GM23338 (cell line): ENCODE data around the gene HELZ.
"Not testable (repeated sequence)": the region's sequence is repeated elsewhere in the genome, so short reads cannot be mapped to it uniquely, and the experiment has no call there.

Source experiments
- CREB1 ChIP-seq: fragments of 250-450 bp; sonication (Bioruptor Pico); IDR thresholded peaks from 2 replicates; pipeline ENCODE4 v1.5.0; 2020; ENCODE audit warnings: low read depth, mild to moderate bottlenecking, moderate library complexity
- EZH2 ChIP-seq: fragments of 200-600 bp; sonication (generic); IDR thresholded peaks from one replicate; pipeline ENCODE4 v1.8.0; 2017; ENCODE audit warnings: antibody characterized with exemption, mild to moderate bottlenecking, low read depth; ENCODE audit not compliant: unreplicated experiment
- EZH2phosphoT487 ChIP-seq: fragments of 200-600 bp; sonication (generic); IDR thresholded peaks from one replicate; pipeline ENCODE4 v1.8.1; 2018; ENCODE audit warnings: antibody characterized with exemption; ENCODE audit not compliant: unreplicated experiment
- JUNB ChIP-seq: IDR thresholded peaks from one replicate; pipeline ENCODE4 v1.6.1; 2016; ENCODE audit warnings: antibody characterized with exemption; ENCODE audit not compliant: unreplicated experiment
- NANOG ChIP-seq: IDR thresholded peaks from 2 replicates; pipeline ENCODE4 v1.6.1; 2016; ENCODE audit warnings: antibody characterized with exemption, borderline replicate concordance
- POLR2AphosphoS5 ChIP-seq: IDR thresholded peaks from 2 replicates; pipeline ENCODE4 v1.6.1; 2016; ENCODE audit warnings: antibody characterized with exemption, low read depth
- STAT1 ChIP-seq: IDR thresholded peaks from one replicate; pipeline ENCODE4 v1.6.1; 2016; ENCODE audit warnings: antibody characterized with exemption; ENCODE audit not compliant: unreplicated experiment
- ZNF114 ChIP-seq: fragments of 250-450 bp; sonication (Bioruptor Pico); IDR thresholded peaks from 2 replicates; pipeline ENCODE4 v1.5.0; 2020; ENCODE audit warnings: mild to moderate bottlenecking, moderate library complexity
- ZNF331 ChIP-seq: fragments of 250-450 bp; sonication (Bioruptor Pico); IDR thresholded peaks from 2 replicates; pipeline ENCODE4 v1.5.0; 2020; ENCODE audit warnings: low read depth, mild to moderate bottlenecking, moderate library complexity
- TF ChIP-seq, protein P1 (sequence below), 2 experiments: fragments of 200-600 bp in 1 of 2; sonication (generic) in 1 of 2; conservative IDR thresholded peaks; 2 replicates each; pipeline versions ENCODE4 v1.5.1 to v1.6.1; 2016 to 2017; ENCODE audit warnings: antibody characterized with exemption in 2 of 2, low read depth in 2 of 2, mild to moderate bottlenecking in 2 of 2, moderate library complexity in 1 of 2
- TF ChIP-seq, protein P2 (sequence below): IDR thresholded peaks from one replicate; pipeline ENCODE4 v1.6.1; 2018; ENCODE audit warnings: antibody characterized with exemption; ENCODE audit not compliant: unreplicated experiment
- TF ChIP-seq, protein P3 (sequence below): fragments of 250-450 bp; sonication (Bioruptor Pico); IDR thresholded peaks from 2 replicates; pipeline ENCODE4 v1.5.0; 2020; ENCODE audit warnings: mild to moderate bottlenecking, moderate library complexity
- TF ChIP-seq, protein P4 (sequence below): IDR thresholded peaks from 2 replicates; pipeline ENCODE4 v1.6.1; 2016; ENCODE audit warnings: antibody characterized with exemption

DNA sequence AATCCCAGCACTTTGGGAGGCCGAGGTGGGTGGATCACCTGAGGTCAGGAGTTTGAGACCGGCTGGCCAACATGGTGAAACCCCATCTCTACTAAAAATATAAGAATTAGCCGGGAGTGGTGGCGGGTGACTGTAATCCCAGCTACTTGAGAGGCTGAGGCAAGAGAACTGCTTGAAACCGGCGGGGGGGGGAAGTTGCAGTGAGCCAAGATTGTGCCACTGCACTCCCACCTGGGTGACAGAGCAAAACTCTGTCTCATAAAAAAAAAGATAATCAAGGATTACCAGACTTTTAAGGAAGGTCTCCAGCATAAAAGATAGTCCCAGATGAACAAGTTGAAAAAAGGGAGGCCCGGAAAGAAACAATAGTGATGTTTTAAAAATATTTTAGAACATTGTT is 152.3 kb downstream of the HELZ start:
- TF ChIP-seq POLR2AphosphoS5; STAT1; CREB1 (CRISPR knock-in tag); EZH2phosphoT487; ZNF331; EZH2; JUNB; NANOG; ZNF114 (CRISPR knock-in tag): not testable (repeated sequence)
- TF ChIP-seq, protein P1, sequence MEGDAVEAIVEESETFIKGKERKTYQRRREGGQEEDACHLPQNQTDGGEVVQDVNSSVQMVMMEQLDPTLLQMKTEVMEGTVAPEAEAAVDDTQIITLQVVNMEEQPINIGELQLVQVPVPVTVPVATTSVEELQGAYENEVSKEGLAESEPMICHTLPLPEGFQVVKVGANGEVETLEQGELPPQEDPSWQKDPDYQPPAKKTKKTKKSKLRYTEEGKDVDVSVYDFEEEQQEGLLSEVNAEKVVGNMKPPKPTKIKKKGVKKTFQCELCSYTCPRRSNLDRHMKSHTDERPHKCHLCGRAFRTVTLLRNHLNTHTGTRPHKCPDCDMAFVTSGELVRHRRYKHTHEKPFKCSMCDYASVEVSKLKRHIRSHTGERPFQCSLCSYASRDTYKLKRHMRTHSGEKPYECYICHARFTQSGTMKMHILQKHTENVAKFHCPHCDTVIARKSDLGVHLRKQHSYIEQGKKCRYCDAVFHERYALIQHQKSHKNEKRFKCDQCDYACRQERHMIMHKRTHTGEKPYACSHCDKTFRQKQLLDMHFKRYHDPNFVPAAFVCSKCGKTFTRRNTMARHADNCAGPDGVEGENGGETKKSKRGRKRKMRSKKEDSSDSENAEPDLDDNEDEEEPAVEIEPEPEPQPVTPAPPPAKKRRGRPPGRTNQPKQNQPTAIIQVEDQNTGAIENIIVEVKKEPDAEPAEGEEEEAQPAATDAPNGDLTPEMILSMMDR (conservative IDR thresholded peaks at IDR 0.05; ENCODE audit: low read depth in 2 of 2): not testable (repeated sequence)
- TF ChIP-seq, protein P2, sequence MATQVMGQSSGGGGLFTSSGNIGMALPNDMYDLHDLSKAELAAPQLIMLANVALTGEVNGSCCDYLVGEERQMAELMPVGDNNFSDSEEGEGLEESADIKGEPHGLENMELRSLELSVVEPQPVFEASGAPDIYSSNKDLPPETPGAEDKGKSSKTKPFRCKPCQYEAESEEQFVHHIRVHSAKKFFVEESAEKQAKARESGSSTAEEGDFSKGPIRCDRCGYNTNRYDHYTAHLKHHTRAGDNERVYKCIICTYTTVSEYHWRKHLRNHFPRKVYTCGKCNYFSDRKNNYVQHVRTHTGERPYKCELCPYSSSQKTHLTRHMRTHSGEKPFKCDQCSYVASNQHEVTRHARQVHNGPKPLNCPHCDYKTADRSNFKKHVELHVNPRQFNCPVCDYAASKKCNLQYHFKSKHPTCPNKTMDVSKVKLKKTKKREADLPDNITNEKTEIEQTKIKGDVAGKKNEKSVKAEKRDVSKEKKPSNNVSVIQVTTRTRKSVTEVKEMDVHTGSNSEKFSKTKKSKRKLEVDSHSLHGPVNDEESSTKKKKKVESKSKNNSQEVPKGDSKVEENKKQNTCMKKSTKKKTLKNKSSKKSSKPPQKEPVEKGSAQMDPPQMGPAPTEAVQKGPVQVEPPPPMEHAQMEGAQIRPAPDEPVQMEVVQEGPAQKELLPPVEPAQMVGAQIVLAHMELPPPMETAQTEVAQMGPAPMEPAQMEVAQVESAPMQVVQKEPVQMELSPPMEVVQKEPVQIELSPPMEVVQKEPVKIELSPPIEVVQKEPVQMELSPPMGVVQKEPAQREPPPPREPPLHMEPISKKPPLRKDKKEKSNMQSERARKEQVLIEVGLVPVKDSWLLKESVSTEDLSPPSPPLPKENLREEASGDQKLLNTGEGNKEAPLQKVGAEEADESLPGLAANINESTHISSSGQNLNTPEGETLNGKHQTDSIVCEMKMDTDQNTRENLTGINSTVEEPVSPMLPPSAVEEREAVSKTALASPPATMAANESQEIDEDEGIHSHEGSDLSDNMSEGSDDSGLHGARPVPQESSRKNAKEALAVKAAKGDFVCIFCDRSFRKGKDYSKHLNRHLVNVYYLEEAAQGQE: not testable (repeated sequence)
- TF ChIP-seq, protein P3, sequence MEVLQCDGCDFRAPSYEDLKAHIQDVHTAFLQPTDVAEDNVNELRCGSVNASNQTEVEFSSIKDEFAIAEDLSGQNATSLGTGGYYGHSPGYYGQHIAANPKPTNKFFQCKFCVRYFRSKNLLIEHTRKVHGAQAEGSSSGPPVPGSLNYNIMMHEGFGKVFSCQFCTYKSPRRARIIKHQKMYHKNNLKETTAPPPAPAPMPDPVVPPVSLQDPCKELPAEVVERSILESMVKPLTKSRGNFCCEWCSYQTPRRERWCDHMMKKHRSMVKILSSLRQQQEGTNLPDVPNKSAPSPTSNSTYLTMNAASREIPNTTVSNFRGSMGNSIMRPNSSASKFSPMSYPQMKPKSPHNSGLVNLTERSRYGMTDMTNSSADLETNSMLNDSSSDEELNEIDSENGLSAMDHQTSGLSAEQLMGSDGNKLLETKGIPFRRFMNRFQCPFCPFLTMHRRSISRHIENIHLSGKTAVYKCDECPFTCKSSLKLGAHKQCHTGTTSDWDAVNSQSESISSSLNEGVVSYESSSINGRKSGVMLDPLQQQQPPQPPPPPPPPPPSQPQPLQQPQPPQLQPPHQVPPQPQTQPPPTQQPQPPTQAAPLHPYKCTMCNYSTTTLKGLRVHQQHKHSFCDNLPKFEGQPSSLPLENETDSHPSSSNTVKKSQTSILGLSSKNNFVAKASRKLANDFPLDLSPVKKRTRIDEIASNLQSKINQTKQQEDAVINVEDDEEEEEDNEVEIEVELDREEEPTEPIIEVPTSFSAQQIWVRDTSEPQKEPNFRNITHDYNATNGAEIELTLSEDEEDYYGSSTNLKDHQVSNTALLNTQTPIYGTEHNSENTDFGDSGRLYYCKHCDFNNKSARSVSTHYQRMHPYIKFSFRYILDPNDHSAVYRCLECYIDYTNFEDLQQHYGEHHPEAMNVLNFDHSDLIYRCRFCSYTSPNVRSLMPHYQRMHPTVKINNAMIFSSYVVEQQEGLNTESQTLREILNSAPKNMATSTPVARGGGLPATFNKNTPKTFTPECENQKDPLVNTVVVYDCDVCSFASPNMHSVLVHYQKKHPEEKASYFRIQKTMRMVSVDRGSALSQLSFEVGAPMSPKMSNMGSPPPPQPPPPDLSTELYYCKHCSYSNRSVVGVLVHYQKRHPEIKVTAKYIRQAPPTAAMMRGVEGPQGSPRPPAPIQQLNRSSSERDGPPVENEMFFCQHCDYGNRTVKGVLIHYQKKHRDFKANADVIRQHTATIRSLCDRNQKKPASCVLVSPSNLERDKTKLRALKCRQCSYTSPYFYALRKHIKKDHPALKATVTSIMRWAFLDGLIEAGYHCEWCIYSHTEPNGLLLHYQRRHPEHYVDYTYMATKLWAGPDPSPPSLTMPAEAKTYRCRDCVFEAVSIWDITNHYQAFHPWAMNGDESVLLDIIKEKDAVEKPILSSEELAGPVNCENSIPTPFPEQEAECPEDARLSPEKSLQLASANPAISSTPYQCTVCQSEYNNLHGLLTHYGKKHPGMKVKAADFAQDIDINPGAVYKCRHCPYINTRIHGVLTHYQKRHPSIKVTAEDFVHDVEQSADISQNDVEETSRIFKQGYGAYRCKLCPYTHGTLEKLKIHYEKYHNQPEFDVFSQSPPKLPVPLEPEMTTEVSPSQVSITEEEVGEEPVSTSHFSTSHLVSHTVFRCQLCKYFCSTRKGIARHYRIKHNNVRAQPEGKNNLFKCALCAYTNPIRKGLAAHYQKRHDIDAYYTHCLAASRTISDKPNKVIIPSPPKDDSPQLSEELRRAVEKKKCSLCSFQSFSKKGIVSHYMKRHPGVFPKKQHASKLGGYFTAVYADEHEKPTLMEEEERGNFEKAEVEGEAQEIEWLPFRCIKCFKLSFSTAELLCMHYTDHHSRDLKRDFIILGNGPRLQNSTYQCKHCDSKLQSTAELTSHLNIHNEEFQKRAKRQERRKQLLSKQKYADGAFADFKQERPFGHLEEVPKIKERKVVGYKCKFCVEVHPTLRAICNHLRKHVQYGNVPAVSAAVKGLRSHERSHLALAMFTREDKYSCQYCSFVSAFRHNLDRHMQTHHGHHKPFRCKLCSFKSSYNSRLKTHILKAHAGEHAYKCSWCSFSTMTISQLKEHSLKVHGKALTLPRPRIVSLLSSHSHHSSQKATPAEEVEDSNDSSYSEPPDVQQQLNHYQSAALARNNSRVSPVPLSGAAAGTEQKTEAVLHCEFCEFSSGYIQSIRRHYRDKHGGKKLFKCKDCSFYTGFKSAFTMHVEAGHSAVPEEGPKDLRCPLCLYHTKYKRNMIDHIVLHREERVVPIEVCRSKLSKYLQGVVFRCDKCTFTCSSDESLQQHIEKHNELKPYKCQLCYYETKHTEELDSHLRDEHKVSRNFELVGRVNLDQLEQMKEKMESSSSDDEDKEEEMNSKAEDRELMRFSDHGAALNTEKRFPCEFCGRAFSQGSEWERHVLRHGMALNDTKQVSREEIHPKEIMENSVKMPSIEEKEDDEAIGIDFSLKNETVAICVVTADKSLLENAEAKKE (CRISPR knock-in tag): not testable (repeated sequence)
- TF ChIP-seq, protein P4, sequence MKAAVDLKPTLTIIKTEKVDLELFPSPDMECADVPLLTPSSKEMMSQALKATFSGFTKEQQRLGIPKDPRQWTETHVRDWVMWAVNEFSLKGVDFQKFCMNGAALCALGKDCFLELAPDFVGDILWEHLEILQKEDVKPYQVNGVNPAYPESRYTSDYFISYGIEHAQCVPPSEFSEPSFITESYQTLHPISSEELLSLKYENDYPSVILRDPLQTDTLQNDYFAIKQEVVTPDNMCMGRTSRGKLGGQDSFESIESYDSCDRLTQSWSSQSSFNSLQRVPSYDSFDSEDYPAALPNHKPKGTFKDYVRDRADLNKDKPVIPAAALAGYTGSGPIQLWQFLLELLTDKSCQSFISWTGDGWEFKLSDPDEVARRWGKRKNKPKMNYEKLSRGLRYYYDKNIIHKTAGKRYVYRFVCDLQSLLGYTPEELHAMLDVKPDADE: not testable (repeated sequence)
